Measurements from ENCODE around the gene CFAP97D2. TPM values are rescaled to one million over a fixed set of nuclear protein-coding genes. Genes with fewer than 3 reads are reported as not detected.

CFAP97D2 gene
- total RNA-seq, 1 donor from 2014 or later: 1.8 TPM

GRCh38 chr13:114203536-114203935, 24.5 kb downstream of the CFAP97D2 start:
- ATAC-seq (no peak), DNase-seq (no peak)
- Histone ChIP-seq H3K4me1 (no peaks in the 10 kb centered on the region), H3K27me3 (ENCODE audit: low read depth) (peaks cover 22% of the 10 kb centered on the region), H3K4me3 (no peak overlapping the region), H3K27ac (no peak overlapping the region), H3K36me3 (no peaks in the 10 kb centered on the region), H3K9me3 (no peaks in the 10 kb centered on the region)
- intact Hi-C loops (cut with DNase I): no loop called here
- no peak for TF ChIP-seq CTCF (IDR thresholded peaks at IDR 0.05)

- DNase-seq: no peak
- TF ChIP-seq CTCF (IDR thresholded peaks at IDR 0.05): no peak
These were observed 25.8 kb downstream of the CFAP97D2 start for GRCh38 chr13:114204894-114205293.

GRCh38 chr13:114208134-114208533, 29.1 kb downstream of the CFAP97D2 start:
- no peaks in the 10 kb centered on the region for H3K4me1 ChIP-seq
- intact Hi-C loops (cut with DNase I): no loop called here
- H3K27ac ChIP-seq: no peak overlapping the region
- H3K4me3 ChIP-seq: no peak overlapping the region
- no peaks in the 10 kb centered on the region for H3K9me3 ChIP-seq
- DNase-seq (no peak), ATAC-seq (no peak)
- no peaks in the 10 kb centered on the region for H3K36me3 ChIP-seq
- H3K27me3 ChIP-seq (ENCODE audit: low read depth): peaks cover 7% of the 10 kb centered on the region
- no peak for TF ChIP-seq CTCF (IDR thresholded peaks at IDR 0.05)

More at GRCh38 chr13:114204894-114205293, 25.8 kb downstream of the CFAP97D2 start:
- no peak overlapping the region for H3K4me3 ChIP-seq
- H3K27me3 ChIP-seq (ENCODE audit: low read depth): peaks cover 21% of the 10 kb centered on the region
- no peaks in the 10 kb centered on the region for H3K9me3 ChIP-seq
- no peak overlapping the region for H3K27ac ChIP-seq
- no peak for ATAC-seq
- no peaks in the 10 kb centered on the region for H3K36me3 ChIP-seq
- intact Hi-C loops (cut with DNase I): no loop called here
- no peaks in the 10 kb centered on the region for H3K4me1 ChIP-seq

- Histone ChIP-seq H3K27me3 (ENCODE audit: low read depth) (peaks cover 7% of the 10 kb centered on the region), H3K4me1 (no peaks in the 10 kb centered on the region), H3K4me3 (no peak overlapping the region), H3K27ac (no peak overlapping the region), H3K36me3 (no peaks in the 10 kb centered on the region), H3K9me3 (no peaks in the 10 kb centered on the region)
- intact Hi-C loops (cut with DNase I): no loop called here
- ATAC-seq (peak in 1 of 2 donors; percentile 21), DNase-seq (no peak)
- TF ChIP-seq CTCF (IDR thresholded peaks at IDR 0.05): no peak
These were observed 32.5 kb downstream of the CFAP97D2 start for GRCh38 chr13:114211446-114212157.

- no peaks in the 10 kb centered on the region for H3K4me1 ChIP-seq
- H3K4me3 ChIP-seq: no peak overlapping the region
- ATAC-seq (no peak), DNase-seq (no peak)
- TF ChIP-seq CTCF (IDR thresholded peaks at IDR 0.05): no peak
- intact Hi-C loops (cut with DNase I): no loop called here
- peaks cover 7% of the 10 kb centered on the region for H3K27me3 ChIP-seq (ENCODE audit: low read depth)
- no peaks in the 10 kb centered on the region for H3K9me3 ChIP-seq
- no peaks in the 10 kb centered on the region for H3K36me3 ChIP-seq
- no peak overlapping the region for H3K27ac ChIP-seq
These were observed 33.1 kb downstream of the CFAP97D2 start for GRCh38 chr13:114212158-114212495.
